Inflammatory macrophage (primary cell): Measurements from ENCODE around the gene PMIS2.
A peak's percentile ranks its signal among the peaks of the same experiment; 100 is the strongest.
"Not testable (repeated sequence)": the region's sequence is repeated elsewhere in the genome, so short reads cannot be mapped to it uniquely, and the experiment has no call there.

Experiments
- DNase-seq, 2 donors: peaks; one replicate each; pipeline ENCODE4 v3.0.0-alpha.2; 2020 to 2022

Gene PMIS2

DNA sequence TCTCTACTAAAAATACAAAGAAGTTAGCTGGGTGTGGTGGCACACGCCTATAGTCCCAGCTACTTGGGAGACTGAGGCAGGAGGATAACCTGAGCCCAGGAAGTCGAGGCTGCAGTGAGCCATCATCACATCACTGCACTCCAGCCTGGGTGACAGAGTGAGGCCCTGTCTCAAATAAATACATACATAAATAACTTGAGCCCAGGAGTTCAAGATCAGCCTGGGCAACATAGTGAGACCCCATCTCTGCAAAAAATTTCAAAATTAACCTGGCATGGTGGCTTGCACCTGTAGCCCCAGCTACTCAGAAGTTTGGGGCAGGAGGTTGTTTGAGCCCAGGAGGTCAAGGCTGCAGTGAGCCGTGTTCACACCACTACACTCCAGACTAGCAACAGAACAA is 9.1 kb downstream of the PMIS2 start:
- DNase-seq = not testable (repeated sequence)

DNA sequence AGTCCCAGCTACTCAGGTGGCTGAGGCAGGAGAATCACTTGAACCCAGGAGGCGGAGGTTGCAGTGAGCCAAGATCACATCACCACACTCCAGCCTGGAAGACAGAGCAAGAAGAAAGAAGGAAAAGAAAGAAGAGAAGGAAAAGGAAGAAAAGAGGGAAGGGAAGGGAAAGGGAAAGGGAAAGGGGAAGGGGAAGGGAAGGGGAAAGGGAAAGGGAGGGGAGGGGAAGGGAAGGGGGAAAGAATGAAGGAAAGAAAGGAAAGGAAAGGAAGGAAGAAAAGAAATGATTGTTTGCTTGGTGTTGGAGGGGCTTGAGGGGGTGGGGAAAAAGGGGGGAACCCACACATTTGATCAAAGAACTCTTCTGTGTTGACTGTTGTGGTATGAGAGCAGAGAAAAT is 10.0 kb downstream of the PMIS2 start:
- no peak for DNase-seq

GRCh38 chr19:35596366-35596999 is 10.5 kb downstream of the PMIS2 start:
- DNase-seq = peak; percentile 2 to 3

GRCh38 chr19:35601971-35602370 is 16.0 kb downstream of the PMIS2 start:
- no peak for DNase-seq

- not testable (repeated sequence) for DNase-seq
These were observed 18.5 kb downstream of the PMIS2 start for GRCh38 chr19:35604436-35604835.

GRCh38 chr19:35607170-35607569 is 21.2 kb downstream of the PMIS2 start:
- not testable (repeated sequence) for DNase-seq

GRCh38 chr19:35607661-35608060 is 21.7 kb downstream of the PMIS2 start:
- no peak for DNase-seq

- DNase-seq = peak in 1 of 2 donors; percentile 3
These were observed 22.3 kb downstream of the PMIS2 start for GRCh38 chr19:35608251-35608650.

- DNase-seq = peak; percentile 12 to 64
These were observed 23.9 kb downstream of the PMIS2 start for GRCh38 chr19:35609851-35610353.

DNA sequence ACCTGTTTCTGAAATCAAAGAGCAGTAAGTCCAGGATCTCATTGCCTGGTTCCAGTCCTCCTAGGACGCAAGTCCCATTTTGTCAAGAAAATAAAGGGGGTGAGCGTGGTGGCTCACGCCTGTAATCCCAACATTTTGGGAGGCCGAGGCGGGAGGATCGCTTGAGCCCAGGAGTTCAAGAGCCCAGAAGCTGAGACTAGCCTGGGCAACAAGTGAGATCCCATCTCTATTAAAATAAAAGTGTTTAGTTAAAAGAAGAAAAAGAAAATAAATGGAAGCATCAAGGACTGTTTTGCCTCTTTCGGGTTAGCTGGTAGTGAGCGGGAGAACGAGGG is 26.2 kb downstream of the PMIS2 start:
- DNase-seq = no peak

DNA sequence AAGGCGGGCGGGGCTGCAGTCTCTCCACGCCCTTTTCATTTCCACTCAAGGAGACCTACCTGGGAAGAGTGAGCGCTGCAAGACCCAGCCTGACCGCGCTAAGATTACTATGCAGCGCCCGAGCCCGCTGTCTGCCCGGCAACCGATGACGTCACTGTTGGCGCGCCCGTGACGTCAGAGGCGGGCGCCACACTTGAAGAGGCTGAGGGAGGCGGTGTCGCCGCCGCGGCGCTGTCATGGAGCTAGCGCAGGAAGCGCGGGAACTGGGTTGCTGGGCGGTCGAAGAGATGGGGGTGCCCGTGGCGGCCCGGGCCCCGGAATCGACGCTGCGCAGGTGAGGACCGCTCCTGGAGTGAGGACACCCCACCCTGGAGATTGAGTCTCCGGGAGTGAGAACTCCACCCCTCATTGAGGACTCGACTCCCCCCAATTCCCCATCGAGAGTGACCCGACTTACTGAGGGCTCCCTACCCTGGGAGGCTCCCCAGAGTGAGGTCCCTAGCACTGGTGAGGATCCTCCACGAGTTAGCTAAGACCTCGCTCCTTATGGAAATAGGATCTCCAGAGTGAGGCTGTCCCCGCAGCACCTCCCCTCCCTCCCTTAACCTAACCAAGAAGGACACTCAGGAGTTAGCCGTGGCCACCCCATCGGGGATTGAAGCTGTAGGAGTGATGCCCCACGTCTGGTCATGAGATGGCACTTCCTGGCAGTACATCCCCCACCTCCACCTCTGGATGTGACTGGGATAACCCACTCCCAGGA is 26.8 kb downstream of the PMIS2 start, which contains the start of gene HAUS5:
TSS of gene HAUS5 (plus strand) at position 177 of the 763 bp plus-strand sequence. CDS start at position 237, 60 bp downstream.
- peak; percentile 95 to 96 for DNase-seq

DNA sequence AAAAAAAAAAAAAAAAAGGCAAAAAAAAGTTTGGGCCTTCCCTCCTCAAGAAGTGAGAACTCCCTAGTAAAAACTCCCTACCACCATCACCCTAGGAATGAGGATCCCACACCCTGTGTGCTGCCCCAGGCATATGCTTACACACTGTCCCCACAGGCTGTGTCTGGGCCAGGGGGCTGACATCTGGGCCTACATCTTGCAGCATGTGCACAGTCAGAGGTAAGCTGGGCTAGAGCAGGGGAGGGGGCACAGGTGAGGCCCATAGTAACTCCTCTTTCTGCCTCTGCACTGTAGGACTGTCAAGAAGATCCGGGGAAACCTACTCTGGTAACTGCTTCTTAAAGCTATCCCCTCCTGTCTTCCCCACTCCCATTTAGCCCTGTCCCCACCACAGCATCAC is 27.6 kb downstream of the PMIS2 start:
- DNase-seq = no peak

DNA sequence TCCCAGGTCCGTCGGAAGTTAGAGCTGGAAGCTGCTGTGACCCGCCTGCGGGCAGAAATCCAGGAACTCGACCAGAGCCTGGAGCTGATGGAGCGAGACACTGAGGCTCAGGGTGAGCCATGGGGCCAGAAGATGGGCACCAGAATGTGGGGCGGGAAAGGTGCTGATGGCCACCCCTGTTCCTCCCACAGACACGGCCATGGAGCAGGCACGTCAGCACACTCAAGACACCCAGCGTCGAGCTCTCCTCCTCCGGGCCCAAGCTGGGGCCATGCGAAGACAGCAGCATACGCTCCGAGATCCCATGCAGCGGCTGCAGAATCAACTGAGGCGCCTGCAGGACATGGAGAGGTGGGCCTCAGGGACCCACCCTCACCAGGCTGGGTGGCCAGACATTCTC is 29.1 kb downstream of the PMIS2 start:
- DNase-seq = no peak

DNA sequence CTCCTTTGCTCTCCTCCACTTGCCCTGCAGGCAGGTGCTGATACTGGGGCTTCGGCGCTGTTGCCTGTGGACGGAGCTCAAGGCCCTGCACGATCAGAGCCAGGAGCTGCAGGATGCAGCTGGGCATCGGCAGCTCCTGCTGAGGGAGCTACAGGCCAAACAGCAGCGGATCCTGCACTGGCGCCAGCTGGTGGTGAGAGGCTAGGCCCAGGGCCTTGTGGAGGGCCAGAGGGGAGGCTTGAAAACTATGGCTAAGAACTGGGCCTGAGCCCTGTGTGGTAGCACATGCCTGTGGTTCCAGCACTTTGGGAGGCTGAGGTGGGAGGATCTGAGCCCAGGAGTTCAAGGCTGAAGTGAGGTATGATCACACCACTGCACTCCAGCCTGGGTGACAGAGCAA is 32.9 kb downstream of the PMIS2 start:
- DNase-seq = no peak

DNA sequence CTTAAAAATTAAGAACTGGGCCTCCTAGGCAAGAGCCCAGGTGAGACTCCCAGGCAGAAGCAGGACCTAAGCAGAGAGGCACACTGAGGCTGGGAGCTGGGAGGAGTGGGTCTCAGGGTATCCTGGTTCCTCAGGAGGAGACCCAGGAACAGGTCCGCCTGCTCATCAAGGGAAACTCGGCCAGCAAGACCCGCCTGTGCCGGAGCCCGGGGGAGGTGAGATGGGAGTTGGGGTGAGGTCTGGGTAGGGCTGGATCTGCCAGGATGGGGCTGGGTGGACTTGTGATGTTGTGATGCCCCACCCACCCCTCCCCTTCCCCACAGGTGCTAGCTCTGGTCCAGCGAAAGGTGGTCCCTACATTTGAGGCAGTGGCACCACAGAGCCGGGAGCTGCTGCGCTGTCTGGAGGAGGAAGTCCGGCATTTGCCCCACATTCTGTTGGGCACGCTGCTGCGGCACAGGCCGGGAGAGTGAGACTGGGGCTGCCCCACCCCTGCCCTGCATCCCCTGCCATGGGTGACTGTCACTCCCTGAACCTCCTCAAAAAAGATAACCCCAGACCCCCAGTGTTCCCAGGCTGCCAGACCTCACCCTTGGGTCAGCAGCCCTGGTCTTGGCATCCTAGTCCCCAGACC is 33.4 kb downstream of the PMIS2 start:
- no peak for DNase-seq

DNA sequence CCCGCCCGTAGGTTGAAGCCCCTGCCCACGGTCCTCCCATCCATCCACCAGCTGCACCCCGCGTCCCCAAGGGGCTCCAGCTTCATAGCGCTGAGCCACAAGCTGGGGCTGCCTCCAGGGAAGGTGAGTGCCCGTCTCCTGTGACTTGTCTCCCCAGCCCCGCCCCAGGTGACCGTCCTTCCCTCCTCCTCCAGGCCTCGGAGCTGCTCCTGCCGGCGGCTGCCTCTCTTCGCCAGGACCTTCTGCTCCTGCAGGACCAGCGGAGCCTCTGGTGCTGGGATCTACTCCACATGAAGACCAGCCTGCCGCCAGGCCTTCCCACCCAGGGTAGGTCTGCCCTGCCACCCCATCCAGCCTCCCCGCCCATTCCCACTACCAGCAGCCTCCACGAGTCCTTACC is 34.0 kb downstream of the PMIS2 start:
- no peak for DNase-seq

DNA sequence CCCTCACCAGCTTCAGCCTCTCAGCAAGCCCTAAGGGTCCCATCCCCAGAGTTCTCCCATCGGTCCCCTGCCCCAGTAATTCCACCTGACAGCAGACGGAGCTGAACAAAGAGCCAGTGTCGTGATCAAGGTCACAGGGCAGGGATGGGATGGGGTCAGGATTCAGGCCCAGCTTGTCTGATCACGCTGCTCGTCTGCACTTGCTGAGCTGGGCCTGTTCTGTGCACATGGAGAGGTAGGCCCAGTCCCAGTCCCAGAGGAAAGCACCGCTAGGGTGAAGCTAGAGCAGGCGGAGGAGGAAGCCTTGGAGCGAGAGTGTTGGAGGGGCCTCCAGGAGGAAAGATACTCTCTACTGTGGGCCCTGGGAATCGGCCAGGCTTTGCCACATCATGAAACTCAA is 35.7 kb downstream of the PMIS2 start:
- DNase-seq = no peak

- DNase-seq = no peak
These were observed 36.8 kb downstream of the PMIS2 start for GRCh38 chr19:35622750-35623149.

DNA sequence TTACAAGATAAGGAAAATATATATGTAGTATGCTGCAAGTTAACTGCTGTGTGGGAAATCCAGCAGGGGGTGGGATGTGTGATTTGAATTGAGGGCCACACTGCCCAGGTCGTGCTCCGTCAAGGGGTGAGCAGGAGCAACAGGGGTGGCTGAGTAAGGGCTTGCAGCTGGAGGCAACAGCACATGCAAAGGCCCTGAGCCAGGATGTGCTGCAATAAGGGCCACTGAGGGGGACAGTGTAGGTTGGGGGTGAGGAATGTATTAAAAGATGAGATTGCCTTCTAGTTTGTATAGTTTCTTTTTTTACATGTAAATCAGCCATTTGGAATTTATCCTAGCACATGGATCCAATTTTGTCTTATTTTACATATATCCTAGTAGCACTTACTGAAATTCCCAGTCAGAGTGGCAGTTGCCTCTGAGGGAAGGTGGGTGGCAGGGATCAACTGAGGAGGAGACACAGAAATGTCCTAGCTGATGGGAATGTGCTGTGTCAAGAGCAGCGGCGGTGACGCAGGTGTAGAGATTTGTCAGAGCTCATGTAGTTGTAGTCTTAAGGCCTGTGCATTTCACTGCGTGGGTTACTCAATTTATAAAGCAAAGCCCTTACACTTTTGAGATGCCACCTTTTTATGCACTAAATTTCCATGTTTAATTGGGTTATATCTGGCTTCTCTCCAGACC is 37.5 kb downstream of the PMIS2 start:
- no peak for DNase-seq

DNA sequence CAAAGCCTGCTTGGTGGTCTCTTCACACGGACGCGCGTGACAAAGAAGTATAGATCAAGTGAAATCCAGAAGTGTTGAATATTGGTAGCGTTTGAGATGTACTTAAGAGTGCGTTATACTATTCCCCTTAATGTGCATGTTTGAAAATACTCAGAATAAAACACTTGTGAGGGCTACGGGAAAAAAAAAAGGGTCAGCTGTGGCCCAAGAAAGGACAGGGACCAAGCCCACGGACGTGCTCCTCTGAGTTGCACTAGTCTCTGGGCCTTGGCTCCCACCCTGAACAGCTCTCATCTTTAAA is 42.2 kb downstream of the PMIS2 start:
- DNase-seq = no peak

DNA sequence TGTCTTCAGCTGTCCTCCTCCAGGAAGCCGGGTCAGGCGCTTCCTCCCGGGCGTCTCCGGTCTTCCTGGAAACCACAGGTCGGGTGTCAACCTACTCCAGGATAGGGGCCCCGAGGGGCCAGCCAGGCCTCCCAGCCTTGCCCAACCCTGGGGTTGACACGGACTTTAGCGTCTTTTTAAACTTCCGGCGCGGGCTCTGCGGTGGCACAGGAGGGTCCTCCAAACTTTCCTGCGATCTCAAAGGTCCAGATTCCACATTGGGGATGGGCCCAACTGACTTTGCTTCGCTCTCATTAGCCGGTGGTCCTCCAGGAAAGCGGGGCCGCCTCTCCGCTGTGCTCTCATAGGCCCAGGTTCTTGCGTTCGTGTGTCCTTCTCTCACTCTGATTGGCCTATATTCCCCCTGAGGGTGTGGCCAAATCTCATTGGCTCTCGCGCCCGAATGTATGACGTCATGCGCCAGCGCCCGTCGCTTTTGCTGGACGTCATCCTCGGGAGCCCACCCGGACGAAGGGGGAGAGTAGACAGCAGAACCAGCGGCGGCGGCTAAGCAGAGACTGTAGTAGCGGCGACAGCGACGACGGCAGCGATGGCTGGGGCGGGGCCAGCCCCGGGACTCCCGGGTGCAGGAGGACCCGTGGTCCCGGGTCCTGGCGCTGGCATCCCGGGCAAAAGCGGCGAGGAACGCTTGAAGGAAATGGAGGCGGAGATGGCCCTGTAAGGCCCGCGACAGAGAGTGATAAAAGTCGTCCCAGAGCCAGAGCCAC is 42.8 kb downstream of the PMIS2 start, which contains the start of gene RBM42:
TSS of gene RBM42 (plus strand) at position 472 of the 767 bp plus-strand sequence. CDS start at position 590, 118 bp downstream.
- DNase-seq = peak; percentile 99

DNA sequence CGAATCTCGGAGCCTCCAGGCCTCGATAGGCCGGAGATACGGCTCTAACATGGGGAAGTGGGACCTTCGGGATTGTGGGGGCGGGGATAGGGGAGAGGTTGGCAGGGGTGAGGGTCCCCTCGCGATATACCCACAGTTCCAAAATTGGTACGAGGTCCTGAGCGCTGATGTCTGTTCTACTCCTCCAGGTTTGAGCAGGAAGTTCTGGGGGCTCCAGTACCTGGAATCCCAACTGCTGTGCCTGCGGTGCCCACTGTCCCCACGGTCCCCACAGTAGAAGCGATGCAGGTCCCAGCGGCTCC is 43.3 kb downstream of the PMIS2 start:
- DNase-seq = no peak
